HG02852 (cell line): ENCODE results near the gene LMOD3.

ENCODE experiments used
- ATAC-seq: cut with Tn5 transposase; IDR thresholded peaks from one replicate; pipeline ENCODE4 v1.9.1; 2021; ENCODE audit warnings: mild to moderate bottlenecking, moderate library complexity; ENCODE audit not compliant: unreplicated experiment

Gene LMOD3

DNA sequence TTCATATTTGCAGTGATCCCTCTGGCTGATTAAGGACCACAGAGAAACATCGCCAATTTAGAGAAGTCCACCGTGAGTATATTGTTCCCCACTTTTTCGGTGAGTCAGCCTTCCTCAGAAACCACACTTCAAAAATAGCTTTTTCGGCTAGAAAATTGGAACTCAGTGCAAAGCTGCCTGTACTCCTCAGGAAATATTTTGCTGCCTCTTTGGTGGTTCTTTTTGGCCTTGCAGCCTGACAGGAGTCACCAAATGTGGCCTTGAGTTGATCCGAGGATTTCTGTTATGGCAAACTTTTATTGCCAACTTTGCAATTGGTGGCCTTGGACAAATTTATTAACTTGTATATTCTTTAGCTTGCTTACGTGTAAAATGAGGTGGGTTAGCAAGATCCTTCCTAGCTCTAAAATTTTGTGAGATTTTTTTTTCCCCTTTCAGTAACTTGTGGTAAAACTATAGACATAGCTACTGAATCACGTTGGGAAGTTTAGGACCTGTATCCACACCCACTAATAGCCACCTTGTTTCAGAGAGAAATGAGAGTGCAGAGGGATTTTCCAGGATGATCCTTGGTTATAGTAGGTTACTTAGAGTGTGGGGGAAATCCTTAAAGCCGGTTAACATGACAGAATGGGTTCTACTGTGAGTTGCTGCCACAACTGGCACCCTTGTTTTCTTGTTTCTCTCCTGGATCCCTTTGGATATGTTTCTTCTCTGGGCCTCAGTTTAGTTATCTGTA, 27.8 kb downstream of the LMOD3 start:
- ATAC-seq = no peak

DNA sequence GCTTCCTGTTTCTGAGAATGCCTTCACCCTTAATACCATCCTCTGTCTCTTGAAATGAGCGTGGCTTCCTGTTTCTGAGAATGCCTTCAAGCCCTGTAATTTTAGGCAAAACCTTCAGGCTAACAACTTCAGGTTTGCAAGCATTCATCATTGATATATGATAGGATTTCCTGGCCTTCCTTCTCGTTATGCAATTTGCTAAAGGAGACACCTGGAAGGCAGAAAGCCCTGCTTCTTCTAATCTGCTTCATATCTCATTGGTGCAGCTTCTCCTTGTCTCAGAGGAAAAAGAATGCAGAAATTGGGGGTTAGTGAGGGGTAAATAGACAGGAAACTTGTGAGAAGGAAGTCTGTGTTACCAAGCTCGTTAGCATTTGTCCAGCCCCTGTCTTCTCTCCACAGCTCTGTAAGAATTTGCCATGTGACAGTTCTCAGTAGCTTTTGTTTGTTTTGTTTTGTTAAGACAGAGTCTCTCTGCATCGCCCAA, 30.3 kb downstream of the LMOD3 start:
- ATAC-seq = peak; percentile 67

DNA sequence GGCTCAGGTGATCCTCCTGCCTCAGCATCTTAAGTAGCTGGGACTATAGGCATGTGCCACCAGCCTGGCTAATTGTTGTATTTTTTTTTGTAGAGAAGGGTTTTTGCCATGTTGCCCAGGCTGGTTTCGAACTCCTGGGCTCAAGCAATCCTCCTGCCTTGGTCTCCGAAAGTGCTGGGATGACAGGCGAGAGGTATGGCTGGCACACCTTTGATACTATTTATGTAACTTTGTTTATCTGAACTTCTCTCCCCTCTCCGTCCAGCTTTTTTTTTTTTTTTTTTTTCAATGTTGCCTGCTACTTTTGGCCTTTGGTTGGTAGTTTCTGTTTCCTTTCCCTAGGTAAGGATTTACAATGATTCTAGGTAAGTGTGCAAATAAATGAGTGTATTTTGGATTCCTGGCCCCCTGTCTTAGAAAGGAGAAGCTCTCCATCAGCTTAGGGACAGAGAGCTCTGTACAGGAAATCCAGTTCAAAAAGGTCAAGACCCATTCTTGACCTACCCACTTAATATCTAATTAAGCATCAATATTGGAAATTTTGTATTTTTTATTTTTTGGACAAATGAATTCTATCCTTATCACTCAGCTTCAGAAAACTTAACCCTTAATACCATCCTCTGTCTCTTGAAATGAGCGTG, 30.9 kb downstream of the LMOD3 start:
- no peak for ATAC-seq

DNA sequence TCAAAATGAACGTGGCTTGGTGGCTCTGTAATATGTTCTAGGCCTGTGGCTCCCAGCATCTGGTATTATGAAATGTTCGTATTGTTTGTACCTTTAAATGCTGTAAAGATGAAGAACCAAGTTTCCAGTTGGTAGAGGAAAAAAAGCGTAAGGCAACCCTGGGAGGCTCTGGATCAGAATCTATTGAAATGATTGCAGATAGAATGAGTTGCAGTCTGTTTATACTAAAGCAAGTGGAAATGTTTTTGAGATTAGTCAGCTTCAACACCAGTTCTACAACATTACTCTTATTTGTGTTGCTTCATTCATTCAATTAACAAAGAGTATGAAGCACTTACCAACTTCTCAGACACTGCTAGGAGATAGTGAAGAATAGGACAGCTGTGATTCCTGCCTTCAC, 32.4 kb downstream of the LMOD3 start:
- ATAC-seq = no peak

DNA sequence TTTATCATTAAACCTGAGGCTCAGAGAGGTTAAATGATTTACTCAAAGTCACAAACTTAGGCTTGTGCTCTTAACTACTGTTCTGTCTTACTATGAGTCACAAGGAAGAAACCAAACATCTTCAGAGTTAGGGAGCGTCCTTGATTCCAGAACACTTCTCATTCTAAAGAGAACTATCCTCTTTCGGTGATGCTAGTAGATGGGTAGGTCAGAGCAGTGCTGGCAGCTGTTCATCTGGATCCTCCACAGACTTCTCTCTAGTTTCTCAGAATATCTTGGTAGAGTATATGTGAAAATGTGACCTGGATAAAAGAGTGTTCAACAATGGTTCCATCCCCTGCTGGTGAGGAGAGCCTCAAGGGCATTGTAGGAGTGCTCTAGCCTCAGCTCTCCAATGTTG, 34.3 kb downstream of the LMOD3 start:
- ATAC-seq = peak; percentile 15

DNA sequence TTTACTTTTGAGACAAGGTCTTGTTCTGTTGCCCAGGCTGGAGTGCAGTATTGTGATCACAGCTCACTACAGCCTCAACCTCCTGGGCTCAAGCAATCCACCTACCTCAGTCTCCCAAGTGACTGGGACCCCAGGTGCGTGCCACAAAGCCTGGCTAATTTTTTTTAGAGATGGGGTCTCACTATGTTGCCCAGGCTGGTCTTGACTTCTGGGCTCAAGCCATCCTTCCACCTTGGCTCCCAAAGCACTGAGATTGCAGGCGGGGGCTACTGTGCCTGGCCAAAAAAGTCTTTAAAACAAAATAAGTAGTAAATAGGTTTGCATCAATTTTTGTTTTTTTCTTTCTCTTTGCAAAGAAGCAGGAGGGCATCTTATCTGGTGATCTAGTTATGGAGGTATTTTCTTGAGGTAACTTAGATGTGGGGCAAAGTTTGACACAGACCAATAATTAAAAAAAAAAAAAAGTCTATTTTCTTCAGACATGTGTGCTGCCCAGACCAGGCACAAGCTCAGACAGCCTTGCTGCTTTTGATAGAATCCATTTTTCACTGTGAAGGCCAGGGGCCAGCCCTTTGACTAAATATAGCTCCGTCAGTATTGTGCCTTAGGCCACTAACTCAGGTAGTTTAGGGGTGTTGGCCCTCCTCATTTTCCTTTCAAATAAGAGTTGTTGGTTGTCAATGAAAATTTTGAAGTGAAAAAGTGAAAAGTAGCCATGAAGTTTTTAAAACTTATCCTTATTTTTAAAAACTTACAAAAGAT, 35.2 kb downstream of the LMOD3 start:
- no peak for ATAC-seq

DNA sequence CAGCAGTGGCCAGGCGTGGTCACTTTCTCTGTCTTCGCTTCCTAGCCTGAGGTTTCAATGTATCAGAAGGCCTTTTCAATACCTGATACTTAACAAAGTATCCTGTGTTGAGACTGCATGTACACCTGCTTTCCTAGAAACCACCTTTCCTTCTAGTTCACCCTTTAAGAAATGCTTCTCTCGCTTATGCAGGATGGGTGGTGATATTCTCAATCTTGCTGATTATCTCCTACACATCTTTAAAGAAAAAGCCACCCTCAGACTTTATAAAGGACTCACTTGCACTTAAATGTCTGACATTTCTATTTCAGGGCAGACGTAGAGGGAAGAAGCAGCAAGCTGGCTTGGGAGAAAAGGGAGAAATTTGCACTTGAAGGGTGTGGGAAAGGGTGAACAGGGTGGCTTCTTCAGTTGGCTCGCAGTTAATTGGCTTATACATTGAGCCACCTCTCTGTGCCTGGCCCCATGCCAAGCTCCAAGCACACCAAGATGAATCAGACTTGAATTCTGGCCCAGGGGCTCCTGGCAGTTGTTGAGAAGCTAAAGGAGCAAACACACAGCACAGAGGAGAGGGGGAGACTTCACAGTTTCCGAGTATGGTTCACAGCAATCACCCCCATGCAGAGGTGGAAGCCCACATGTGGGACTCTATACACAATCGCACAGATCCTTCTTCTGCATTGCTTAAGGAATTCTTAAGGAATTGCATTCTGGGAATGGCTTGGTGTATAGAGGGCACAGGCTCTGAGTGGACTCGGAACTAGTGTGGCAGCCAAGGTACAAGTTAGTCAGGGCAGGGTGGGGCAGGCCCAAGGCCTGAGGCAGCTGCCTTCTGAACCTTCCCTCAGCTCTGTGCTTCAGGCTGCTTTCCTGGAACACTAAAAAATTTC, 36.3 kb downstream of the LMOD3 start:
- ATAC-seq = no peak

DNA sequence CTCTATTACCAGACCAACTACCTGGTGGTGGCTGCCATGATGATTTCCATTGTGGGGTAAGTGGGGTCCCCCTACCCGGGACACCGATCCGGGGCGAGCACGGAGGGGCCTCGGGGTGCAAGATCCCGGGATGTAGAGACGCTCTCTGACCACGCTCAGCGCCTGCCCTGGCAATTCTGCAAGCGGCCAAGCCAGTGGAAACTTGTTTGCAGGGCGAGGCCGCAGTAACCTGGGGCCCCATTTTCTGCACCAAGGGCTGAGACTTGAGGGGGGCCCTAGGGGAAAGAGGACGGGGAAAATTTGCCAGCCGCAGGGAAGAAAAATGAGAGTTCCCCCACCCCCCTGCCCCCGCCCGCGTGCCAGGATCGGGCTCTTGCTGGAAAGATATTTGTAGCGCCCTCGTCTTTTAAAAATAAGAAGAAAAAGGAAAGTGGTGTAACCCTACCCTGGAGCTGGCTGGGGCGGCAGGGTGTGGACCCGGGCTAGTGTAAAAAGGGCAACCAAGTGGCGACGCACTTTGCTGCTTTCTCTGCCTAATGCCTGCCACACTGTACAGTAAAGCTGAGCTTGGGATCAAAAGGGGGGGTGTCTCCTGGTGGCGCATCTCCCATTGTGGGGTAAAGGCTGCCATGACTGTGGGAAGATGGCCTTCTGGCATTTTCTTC, 37.1 kb downstream of the LMOD3 start:
- ATAC-seq = peak; percentile 0

DNA sequence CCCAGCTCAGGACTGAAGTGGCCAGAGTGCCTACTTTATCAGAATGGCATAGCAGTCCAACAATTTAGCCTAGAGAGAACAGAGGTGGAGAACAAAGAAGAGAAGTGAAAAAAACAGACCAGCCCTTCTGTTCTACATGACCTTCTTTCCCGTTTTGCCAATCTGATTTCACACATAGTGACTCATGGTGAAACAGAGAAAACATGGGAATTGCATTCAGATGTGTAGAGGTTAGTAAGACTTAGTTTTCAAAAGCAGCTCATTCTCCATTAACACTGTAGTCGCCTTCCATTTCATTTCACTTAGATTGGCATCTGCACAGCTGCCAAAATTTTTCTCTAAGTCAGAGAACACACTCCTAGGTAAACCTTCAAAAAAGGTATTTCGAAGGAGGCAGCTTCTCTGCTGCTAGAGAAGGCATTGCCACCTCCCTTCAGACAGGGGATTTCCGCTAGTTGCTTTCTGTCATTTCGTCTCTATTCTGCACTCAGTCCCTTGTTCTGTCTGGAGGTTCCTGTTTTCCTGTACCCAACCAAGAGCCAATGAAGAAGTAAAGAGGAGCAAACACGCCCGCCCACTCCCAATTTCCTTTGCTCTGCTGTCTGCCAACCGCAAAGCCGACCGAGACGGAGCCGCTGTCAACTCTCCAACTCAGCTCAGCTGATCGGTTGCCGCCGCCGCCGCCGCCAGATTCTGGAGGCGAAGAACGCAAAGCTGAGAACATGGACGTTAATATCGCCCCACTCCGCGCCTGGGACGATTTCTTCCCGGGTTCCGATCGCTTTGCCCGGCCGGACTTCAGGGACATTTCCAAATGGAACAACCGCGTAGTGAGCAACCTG, 37.8 kb downstream of the LMOD3 start, which contains the start of gene ARL6IP5:
TSS of gene ARL6IP5 (plus strand) at position 612 of the 842 bp plus-strand sequence. CDS start at position 723, 111 bp downstream.
- peak; percentile 57 for ATAC-seq

DNA sequence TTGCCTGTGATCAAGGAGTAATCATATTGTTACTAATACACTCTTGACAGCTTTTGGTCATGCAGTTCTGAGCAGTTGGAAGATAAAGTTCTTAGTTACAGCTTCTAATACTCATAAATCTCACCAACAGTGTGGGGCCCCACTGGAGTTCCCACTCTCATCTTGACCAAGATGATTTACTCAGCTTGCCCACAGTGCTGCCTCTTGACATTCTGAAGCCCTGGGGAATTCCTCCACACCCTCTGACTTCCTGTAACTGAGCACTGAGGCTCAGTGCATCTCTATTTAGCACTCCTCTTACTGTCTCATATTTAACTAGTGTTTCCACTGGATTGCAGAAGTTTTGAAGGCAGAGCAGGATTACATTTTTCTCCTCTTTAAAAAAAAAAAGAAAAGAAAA, 39.6 kb downstream of the LMOD3 start:
- ATAC-seq = peak; percentile 48

DNA sequence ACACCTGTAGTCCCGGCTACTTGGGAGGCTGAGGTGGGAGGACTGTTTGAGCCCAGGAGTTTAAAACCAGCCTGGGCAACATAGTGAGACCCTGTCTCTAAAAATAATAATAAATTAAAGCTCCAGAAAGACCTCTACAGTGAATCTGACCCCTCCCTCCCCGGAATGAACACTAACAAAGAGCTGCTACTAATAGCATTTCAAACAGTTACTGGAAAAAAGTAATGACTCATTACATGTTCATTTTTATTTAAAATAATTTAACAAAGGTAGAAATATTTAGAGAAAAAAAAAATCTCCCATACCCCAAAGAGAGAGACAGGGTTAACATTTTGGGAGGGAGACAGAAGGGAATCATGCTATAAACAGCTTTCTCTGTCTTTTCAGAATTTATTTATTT, 40.0 kb downstream of the LMOD3 start:
- ATAC-seq = no peak

DNA sequence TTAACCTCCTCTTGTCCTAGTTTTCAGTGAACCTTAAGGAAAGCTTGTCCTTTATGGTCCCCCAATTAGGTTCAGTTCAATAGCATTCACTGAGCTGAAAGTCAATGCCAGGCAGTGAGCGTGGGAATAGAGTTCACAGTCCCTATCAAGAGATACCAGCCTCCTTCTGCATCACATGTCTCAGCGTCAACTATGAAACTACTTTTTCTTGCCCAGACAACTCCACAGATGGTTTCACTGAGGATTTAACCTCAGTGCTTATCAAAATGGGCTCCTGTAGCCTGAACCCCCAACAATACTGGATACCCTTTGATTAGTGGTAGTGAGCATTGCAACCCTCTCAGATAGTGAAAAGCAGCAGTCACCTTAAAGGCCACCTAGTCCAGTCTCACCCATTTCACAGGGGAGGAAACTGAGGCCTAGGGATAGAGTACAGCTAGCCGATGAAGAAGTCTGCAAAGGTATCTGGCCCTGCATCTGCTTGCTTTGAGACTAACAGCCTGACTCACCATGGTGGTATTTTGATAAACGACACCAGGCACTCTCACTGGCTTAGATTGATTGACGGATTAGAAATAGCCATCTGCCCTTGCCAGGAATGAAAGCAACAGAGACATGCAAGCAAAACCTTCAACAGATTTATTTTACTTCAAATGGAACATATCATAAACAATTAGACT, 40.7 kb downstream of the LMOD3 start:
- no peak for ATAC-seq

DNA sequence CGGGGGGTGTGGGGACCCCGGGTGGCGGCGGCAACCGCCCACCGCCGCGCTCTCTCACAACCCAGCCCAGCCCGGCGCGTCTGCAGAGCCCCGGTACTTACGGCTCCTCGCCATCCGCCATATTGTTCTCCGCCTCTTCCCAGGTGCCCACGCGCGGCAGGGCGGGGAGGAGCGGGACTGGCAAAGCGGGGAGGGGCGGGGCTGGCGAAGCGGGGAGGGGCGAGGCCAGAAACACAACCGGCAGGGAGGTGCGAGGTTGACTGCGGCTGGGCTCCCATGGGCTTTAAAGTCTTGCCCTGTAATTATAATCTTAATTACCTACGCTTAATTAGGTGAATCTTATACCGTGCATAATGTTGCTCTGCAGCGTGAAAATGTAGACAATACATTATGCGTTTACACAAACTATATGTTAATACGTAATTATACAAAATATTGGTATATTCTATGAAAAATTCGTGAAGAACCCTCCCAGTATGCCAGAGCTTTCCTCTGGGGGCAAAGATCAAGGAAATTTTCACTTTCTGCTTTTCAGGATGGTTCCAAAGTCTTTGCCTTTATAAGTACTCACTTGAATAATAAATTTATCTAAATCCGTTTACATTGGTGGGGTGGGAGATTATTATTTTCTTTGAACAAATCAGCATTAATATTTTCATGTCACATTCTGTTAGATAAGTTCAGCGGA, 42.0 kb downstream of the LMOD3 start, which contains the start of gene UBA3:
TSS of gene UBA3 (minus strand) at position 133 of the 688 bp plus-strand sequence. CDS start at position 121, 12 bp downstream.
- ATAC-seq = peak; percentile 44

DNA sequence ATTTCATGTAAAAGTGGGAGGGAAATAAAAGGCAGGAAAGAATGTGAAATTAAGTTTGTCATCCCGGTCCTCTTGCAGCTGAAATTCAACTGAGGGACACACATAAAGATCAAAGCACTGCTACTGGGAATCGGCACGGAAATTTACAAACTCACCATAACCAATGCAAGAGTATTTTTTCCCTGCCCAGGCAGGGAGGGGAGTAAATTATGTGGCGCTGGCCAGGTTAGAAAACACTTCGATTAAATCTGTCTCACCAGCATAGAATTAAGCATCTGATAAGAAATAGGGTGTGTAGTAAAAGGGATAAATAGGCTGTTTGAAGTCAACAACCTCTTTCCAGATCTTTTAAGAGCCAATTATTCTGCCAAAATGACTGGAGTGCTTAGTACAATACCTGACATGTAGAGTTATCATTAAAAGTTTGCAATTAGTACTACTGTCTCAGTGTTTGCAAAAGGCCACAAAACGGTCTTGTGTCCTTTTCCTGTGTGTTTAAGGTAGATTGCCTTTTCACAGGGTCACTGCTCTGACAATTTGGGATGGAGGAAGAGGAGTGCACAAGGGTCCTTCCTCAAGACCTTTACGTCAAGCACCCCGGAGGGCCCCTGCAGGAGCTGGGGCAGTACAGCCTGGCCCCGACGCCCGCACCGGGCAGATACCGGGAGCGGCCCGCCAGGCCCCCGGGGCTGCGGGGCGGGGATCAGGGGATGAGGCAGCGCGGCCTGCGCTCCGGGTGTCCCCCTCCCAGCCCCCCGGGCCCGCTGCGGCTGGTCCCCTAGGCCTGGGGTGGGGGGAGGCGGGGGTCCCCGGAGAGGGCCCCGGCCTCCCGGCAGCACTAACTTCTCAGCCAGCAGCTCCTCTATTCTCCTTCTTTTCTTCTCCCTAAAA, 42.9 kb downstream of the LMOD3 start:
- ATAC-seq = peak; percentile 11

DNA sequence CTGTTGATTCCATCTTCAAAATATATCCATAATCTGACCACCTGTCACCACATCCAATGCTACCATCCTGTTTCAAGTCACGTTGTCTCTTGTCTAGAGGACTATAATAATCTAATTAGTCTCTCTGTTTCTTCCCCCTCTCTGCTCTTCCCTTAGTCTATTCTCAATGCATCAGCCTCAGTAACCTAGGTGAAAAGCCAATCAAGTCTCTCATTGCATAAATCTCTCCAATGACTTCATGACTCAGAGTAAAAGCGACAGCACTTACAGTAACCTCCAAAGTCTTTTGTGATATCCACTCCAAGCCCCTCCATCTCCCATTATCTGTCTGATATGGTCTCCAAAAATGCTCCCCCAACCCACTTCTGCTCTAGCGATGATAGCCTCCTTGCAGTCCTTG, 49.5 kb downstream of the LMOD3 start:
- no peak for ATAC-seq

DNA sequence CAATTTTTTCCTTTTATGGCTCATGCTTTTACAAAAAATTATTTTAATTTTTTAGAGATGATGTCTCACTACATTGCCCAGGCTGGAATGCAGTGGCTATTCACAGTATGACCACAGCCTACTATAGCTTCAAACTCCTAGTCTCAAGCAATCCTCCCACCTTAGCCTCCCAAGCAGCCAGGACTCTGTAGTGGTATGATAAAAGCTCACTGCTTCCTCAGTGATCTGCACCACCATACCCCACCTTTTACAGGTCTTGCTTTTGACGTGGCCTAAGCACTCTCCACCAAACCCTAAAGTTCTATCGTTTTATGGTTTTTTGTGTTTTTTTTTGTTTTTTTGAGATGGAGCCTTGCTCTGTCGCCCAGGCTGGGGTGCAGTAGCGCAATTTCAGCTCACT, 56.3 kb downstream of the LMOD3 start:
- no peak for ATAC-seq
